Ovary (tissue), 3 donors: Measurements from ENCODE around the gene SYT2.

Experiments used
- CTCF ChIP-seq, 3 donors: fragments of 450-650 bp in 2 of 3; fragments of 200-600 bp in 1 of 3; IDR thresholded peaks; one replicate each; pipeline versions ENCODE4 v1.5.1 to v1.8.0; 2016 to 2022; ENCODE audit warnings: antibody characterized with exemption in 3 of 3, mild to moderate bottlenecking in 1 of 3
- POLR2A ChIP-seq: fragments of 450-650 bp; IDR thresholded peaks from one replicate; pipeline ENCODE4 v1.6.1; 2017; ENCODE audit warnings: antibody characterized with exemption, mild to moderate bottlenecking, moderate library complexity
- donor health status: DM: no; HTN: no; CAD: no.

- TF ChIP-seq CTCF (IDR thresholded peaks at IDR 0.05) (no peak), POLR2A (no peak)
Observed at GRCh38 chr1:202613571-202613970, 96.7 kb downstream of the SYT2 start.
